Suprapubic skin (tissue), 4 donors: ENCODE data around the gene SASH1.

Source experiments
- POLR2A ChIP-seq, 2 donors: fragments of 450-650 bp; IDR thresholded peaks; one replicate each; pipeline ENCODE4 v1.6.1; 2017; ENCODE audit warnings: antibody characterized with exemption in 2 of 2, mild to moderate bottlenecking in 2 of 2, moderate library complexity in 2 of 2
- POLR2AphosphoS5 ChIP-seq, 3 donors: sonication (generic); formaldehyde crosslinking; IDR thresholded peaks; one replicate each; pipeline ENCODE4 v1.6.1; 2017; ENCODE audit warnings: antibody characterized with exemption in 3 of 3
- TF ChIP-seq, protein P1 (sequence below), 2 donors: fragments of 200-600 bp in 1 of 2; fragments of 450-650 bp in 1 of 2; sonication (generic) in 1 of 2; IDR thresholded peaks; one replicate each; pipeline ENCODE4 v1.5.1; 2016 to 2019; ENCODE audit warnings: antibody characterized with exemption in 2 of 2, mild to moderate bottlenecking in 1 of 2, moderate library complexity in 1 of 2

GRCh38 chr6:148349466-148349865, 6.8 kb downstream of the SASH1 start:
- TF ChIP-seq, protein P1, sequence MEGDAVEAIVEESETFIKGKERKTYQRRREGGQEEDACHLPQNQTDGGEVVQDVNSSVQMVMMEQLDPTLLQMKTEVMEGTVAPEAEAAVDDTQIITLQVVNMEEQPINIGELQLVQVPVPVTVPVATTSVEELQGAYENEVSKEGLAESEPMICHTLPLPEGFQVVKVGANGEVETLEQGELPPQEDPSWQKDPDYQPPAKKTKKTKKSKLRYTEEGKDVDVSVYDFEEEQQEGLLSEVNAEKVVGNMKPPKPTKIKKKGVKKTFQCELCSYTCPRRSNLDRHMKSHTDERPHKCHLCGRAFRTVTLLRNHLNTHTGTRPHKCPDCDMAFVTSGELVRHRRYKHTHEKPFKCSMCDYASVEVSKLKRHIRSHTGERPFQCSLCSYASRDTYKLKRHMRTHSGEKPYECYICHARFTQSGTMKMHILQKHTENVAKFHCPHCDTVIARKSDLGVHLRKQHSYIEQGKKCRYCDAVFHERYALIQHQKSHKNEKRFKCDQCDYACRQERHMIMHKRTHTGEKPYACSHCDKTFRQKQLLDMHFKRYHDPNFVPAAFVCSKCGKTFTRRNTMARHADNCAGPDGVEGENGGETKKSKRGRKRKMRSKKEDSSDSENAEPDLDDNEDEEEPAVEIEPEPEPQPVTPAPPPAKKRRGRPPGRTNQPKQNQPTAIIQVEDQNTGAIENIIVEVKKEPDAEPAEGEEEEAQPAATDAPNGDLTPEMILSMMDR (IDR thresholded peaks at IDR 0.05): no peak
- TF ChIP-seq POLR2A (IDR thresholded peaks at IDR 0.05) (no peak), POLR2AphosphoS5 (IDR thresholded peaks at IDR 0.05) (no peak)
